HL-60 (cell line): ENCODE data around the gene SERPINB13.

Source experiments
- CTCF ChIP-seq: IDR thresholded peaks from one replicate; pipeline ENCODE4 v1.5.1; 2011; ENCODE audit warnings: low read length, control low read depth, inconsistent platforms; ENCODE audit not compliant: insufficient read depth
- POLR2AphosphoS5 ChIP-seq: IDR thresholded peaks from 2 replicates; pipeline ENCODE4 v1.6.1; 2012; ENCODE audit warnings: low read depth
- REST ChIP-seq: IDR thresholded peaks from 2 replicates; pipeline ENCODE4 v1.6.1; 2012; ENCODE audit warnings: low read depth; ENCODE audit not compliant: insufficient replicate concordance

- TF ChIP-seq CTCF (no peak), POLR2AphosphoS5 (no peak), REST (no peak)
These were observed 16.6 kb downstream of the SERPINB13 start for GRCh38 chr18:63603772-63604171.
